Measurements from ENCODE around the gene ARRDC1. TPM values are rescaled to one million over a fixed set of nuclear protein-coding genes. Genes with fewer than 3 reads are reported as not detected.
A peak's percentile ranks its signal among the peaks of the same experiment; 100 is the strongest.

Gene ARRDC1
- total and polyA plus RNA-seq, 9 of the 15 experiments (the other 6 are each of a cell fraction or from before 2014, with no cell fraction given) = 0.21 to 45.3 (median 18.6) TPM

- TF ChIP-seq ZNF217 (CRISPR knock-in tag; IDR thresholded peaks at IDR 0.05) (no peak), ZNF140 (CRISPR knock-in tag; IDR thresholded peaks at IDR 0.05) (no peak), PRPF4 (IDR thresholded peaks at IDR 0.05; ENCODE audit: insufficient read depth, low read depth, low read length, poor library complexity, severe bottlenecking) (peak; percentile 23), SAFB2 (IDR thresholded peaks at IDR 0.05; ENCODE audit: borderline replicate concordance, low read depth, low read length, severe bottlenecking) (no peak), E2F8 (IDR thresholded peaks at IDR 0.05; ENCODE audit: low read depth, partially characterized antibody) (peak; percentile 100), CBX3 (IDR thresholded peaks at IDR 0.05; ENCODE audit: borderline replicate concordance in 1 of 2, low read length in 2 of 2) (no peak), XRCC5 (IDR thresholded peaks at IDR 0.05; ENCODE audit: low read depth, low read length) (no peak), ARID4B (CRISPR knock-in tag; IDR thresholded peaks at IDR 0.05) (peak; percentile 75), SLC30A9 (CRISPR knock-in tag; IDR thresholded peaks at IDR 0.05) (no peak)
Measured at GRCh38 chr9:137590469-137591383, 14.8 kb upstream of the ARRDC1 start, which contains the start of gene ZMYND19 (continued).

All from K562 (cell line).